HEK293 (cell line): Measurements from ENCODE around the gene SPECC1L.

Source experiments
- CTCF ChIA-PET: fragments of 350-600 bp; formaldehyde crosslinking; extraction: SDS; loops from one replicate; lab custom pipeline; 2021; ENCODE audit warnings: antibody characterized with exemption; lab: Yijun Ruan, JAX
- POLR2A ChIA-PET: fragments of 300-600 bp; formaldehyde crosslinking; extraction: SDS; loops from one replicate; lab custom pipeline; 2020; ENCODE audit warnings: antibody characterized with exemption, inconsistent platforms; lab: Yijun Ruan, JAX
- H3K27ac ChIP-seq: fragments of 200-500 bp; sonication (Bioruptor generic); 2 replicates; pipeline ENCODE4 v1.5.1; 2014; ENCODE audit warnings: low read depth, low read length, control low read depth, inconsistent platforms; ENCODE audit errors: extremely low read depth
- H3K36me3 ChIP-seq, 2 experiments: fragments of 200-500 bp in 1 of 2; sonication (Bioruptor generic) in 1 of 2; 1 replicate in 1 of 2; 2 replicates in 1 of 2; pipeline ENCODE4 v1.5.1; 2014 to 2017; ENCODE audit warnings: inconsistent platforms in 2 of 2, low read length in 2 of 2; ENCODE audit not compliant: control insufficient read depth in 2 of 2, insufficient read depth in 1 of 2
- H3K4me1 ChIP-seq: fragments of 200-500 bp; sonication (Bioruptor generic); 2 replicates; pipeline ENCODE4 v1.5.1; 2014; ENCODE audit warnings: mild to moderate bottlenecking, low read length, inconsistent platforms; ENCODE audit not compliant: control insufficient read depth, insufficient read depth
- H3K4me3 ChIP-seq: 2 replicates; pipeline ENCODE4 v1.5.1; 2011; ENCODE audit warnings: low read depth, mild to moderate bottlenecking, control low read depth, low read length, moderate library complexity
- H3K9me3 ChIP-seq: fragments of 200-500 bp; sonication (Bioruptor generic); 2 replicates; pipeline ENCODE4 v1.5.1; 2014; ENCODE audit warnings: low read depth, low read length, inconsistent platforms; ENCODE audit not compliant: control insufficient read depth, insufficient read depth
- GLI4 ChIP-seq: fragments of 450-650 bp; formaldehyde crosslinking; IDR thresholded peaks from 2 replicates; pipeline ENCODE4 v1.5.1; 2016; ENCODE audit warnings: missing biosample characterization, missing genetic modification characterization
- KLF10 ChIP-seq: fragments of 450-650 bp; IDR thresholded peaks from 2 replicates; pipeline ENCODE4 v1.5.1; 2018; ENCODE audit warnings: missing biosample characterization, mild to moderate bottlenecking, missing genetic modification characterization
- KLF16 ChIP-seq: fragments of 450-650 bp; formaldehyde crosslinking; IDR thresholded peaks from 2 replicates; pipeline ENCODE4 v1.5.1; 2017; ENCODE audit warnings: missing biosample characterization, missing genetic modification characterization
- KLF9 ChIP-seq: fragments of 450-650 bp; formaldehyde crosslinking; IDR thresholded peaks from 2 replicates; pipeline ENCODE4 v1.5.1; 2016; ENCODE audit warnings: missing biosample characterization, missing genetic modification characterization, low read depth
- MYNN ChIP-seq: fragments of 450-650 bp; formaldehyde crosslinking; IDR thresholded peaks from 2 replicates; pipeline ENCODE4 v1.5.1; 2016; ENCODE audit warnings: missing biosample characterization, missing genetic modification characterization, borderline replicate concordance
- PRDM10 ChIP-seq: fragments of 450-650 bp; formaldehyde crosslinking; IDR thresholded peaks from 2 replicates; pipeline ENCODE4 v1.5.1; 2016; ENCODE audit warnings: missing biosample characterization, missing genetic modification characterization
- PRDM2 ChIP-seq: fragments of 450-650 bp; formaldehyde crosslinking; IDR thresholded peaks from 2 replicates; pipeline ENCODE4 v1.5.1; 2016; ENCODE audit warnings: missing biosample characterization, missing genetic modification characterization, borderline replicate concordance
- REST ChIP-seq: fragments of 450-650 bp; formaldehyde crosslinking; IDR thresholded peaks from 2 replicates; pipeline ENCODE4 v1.5.1; 2016; ENCODE audit warnings: missing biosample characterization, missing genetic modification characterization
- ZNF10 ChIP-seq: fragments of 450-650 bp; formaldehyde crosslinking; IDR thresholded peaks from 2 replicates; pipeline ENCODE4 v1.5.1; 2017; ENCODE audit warnings: missing biosample characterization, missing genetic modification characterization
- ZNF214 ChIP-seq: fragments of 450-650 bp; formaldehyde crosslinking; IDR thresholded peaks from 2 replicates; pipeline ENCODE4 v1.5.1; 2017; ENCODE audit warnings: missing biosample characterization, mild to moderate bottlenecking, missing genetic modification characterization, borderline replicate concordance
- ZNF274 ChIP-seq, 2 experiments: fragments of 200-500 bp in 1 of 2; fragments of 450-650 bp in 1 of 2; sonication (Bioruptor generic) in 1 of 2; formaldehyde crosslinking in 1 of 2; IDR thresholded peaks; 2 replicates each; pipeline versions ENCODE4 v1.5.1 to v1.6.1; 2014 to 2016; ENCODE audit warnings: borderline replicate concordance in 1 of 2, inconsistent platforms in 1 of 2, low read length in 1 of 2, missing biosample characterization in 1 of 2, missing genetic modification characterization in 1 of 2
- ZNF280D ChIP-seq: fragments of 450-650 bp; formaldehyde crosslinking; IDR thresholded peaks from 2 replicates; pipeline ENCODE4 v1.5.1; 2016; ENCODE audit warnings: missing biosample characterization, missing genetic modification characterization
- ZNF513 ChIP-seq: fragments of 450-650 bp; IDR thresholded peaks from 2 replicates; pipeline ENCODE4 v1.5.1; 2018; ENCODE audit warnings: missing biosample characterization, missing genetic modification characterization
- ZNF692 ChIP-seq: fragments of 450-650 bp; formaldehyde crosslinking; IDR thresholded peaks from 2 replicates; pipeline ENCODE4 v1.5.1; 2016; ENCODE audit warnings: missing biosample characterization, missing genetic modification characterization
- ZNF785 ChIP-seq: fragments of 450-650 bp; formaldehyde crosslinking; IDR thresholded peaks from 2 replicates; pipeline ENCODE4 v1.5.1; 2016; ENCODE audit warnings: missing biosample characterization, missing genetic modification characterization
- ZSCAN23 ChIP-seq: fragments of 450-650 bp; formaldehyde crosslinking; IDR thresholded peaks from 2 replicates; pipeline ENCODE4 v1.5.1; 2016; ENCODE audit warnings: missing biosample characterization, missing genetic modification characterization

Gene SPECC1L

GRCh38 chr22:24393848-24394247 is 123.2 kb downstream of the SPECC1L start:
- H3K36me3 ChIP-seq, result peaks cover 8 to 54% of the 10 kb centered on the region in 2 experiments; a peak in 2 of 3 replicates
- CTCF ChIA-PET, result interaction anchor here (0.8 to 1.9 kb wide), 2 partner anchors 8 to 128 kb away, joined by 4 to 6 read pairs; no protein-coding TSS in a partner anchor
- POLR2A ChIA-PET, result interaction anchor here (0.7 kb wide), 1 partner anchor 143 kb away, joined by 4 read pairs; no protein-coding TSS in a partner anchor

More at GRCh38 chr22:24393848-24394247, 123.2 kb downstream of the SPECC1L start:
- no peaks in the 10 kb centered on the region for H3K9me3 ChIP-seq
- TF ChIP-seq ZNF692 (no peak), ZNF214 (tag by site-specific recombination) (no peak), GLI4 (tag by site-specific recombination) (no peak), KLF16 (tag by site-specific recombination) (no peak), ZNF513 (tag by site-specific recombination) (no peak), KLF9 (tag by site-specific recombination) (no peak), ZNF274 (IDR thresholded peaks at IDR 0.05; ENCODE audit: low read length) (no peak), ZNF274 (tag by site-specific recombination; IDR thresholded peaks at IDR 0.05; ENCODE audit: borderline replicate concordance) (no peak), ZNF280D (tag by site-specific recombination) (no peak), PRDM10 (tag by site-specific recombination) (no peak), PRDM2 (tag by site-specific recombination) (no peak), ZNF785 (tag by site-specific recombination) (no peak), ZSCAN23 (tag by site-specific recombination) (no peak), ZNF10 (tag by site-specific recombination) (no peak), KLF10 (tag by site-specific recombination) (no peak), REST (tag by site-specific recombination) (no peak), MYNN (tag by site-specific recombination) (no peak)
- H3K27ac ChIP-seq, result no peak overlapping the region
- H3K4me3 ChIP-seq, result no peak overlapping the region
- H3K4me1 ChIP-seq, result peaks cover 20% of the 10 kb centered on the region
